ENCODE measurements around the gene RALGAPA2.

Gene RALGAPA2

DNA sequence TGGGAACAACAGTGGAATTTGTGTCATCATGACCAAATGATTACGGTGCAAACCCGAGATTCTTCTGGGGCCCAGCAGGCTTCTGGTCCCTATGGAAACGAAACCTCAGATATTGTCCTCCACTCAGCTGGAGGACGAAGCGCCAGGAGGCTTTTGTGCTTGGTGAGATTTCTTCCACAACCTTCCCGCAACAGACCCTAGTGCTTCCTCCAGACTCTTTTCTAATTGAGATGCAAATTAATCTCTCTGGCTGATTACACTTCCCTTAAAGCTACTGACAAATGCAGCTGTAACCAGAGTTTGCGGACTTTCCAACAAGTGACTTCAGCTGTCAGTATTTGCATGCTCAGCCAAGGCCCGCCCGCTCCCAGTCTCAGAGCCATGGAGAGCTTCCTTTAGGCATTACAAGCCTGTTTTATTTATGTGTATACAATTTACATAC is 248.5 kb downstream of the RALGAPA2 start:
- TF ChIP-seq CTCF (conservative IDR thresholded peaks at IDR 0.05; ENCODE audit: control insufficient read depth, insufficient read depth, low read depth, low read length) = no peak
- no peak for DNase-seq (ENCODE audit: low read depth)
- H3K4me3 ChIP-seq (ENCODE audit: control insufficient read depth, low read depth, low read length) = no peak overlapping the region

GRCh38 chr20:20462185-20462584 is 250.3 kb downstream of the RALGAPA2 start:
- no peak for TF ChIP-seq CTCF (conservative IDR thresholded peaks at IDR 0.05; ENCODE audit: control insufficient read depth, insufficient read depth, low read depth, low read length)
- no peak overlapping the region for H3K4me3 ChIP-seq (ENCODE audit: control insufficient read depth, low read depth, low read length)
- DNase-seq (ENCODE audit: low read depth) = no peak

DNA sequence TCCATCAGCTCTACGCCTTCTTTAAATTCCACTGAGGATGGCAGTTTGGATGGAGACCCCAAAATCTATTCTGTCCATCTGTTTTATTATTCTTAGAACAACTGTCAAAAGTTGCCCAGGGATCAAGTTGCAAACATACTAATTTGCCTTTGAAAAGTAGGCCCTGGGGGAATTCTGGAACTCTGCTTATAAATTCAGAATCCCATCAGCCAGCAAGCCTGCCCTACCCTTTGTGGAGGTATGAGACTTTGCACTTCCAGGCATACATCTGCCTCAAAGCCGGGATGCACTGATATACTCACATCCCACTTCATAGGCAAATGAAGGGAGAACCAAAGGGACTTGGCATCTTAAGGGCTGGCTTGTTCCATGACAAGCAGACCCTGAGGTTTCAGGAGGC is 250.9 kb downstream of the RALGAPA2 start:
- DNase-seq (ENCODE audit: low read depth) = no peak
- H3K4me3 ChIP-seq (ENCODE audit: control insufficient read depth, low read depth, low read length) = no peak overlapping the region
- TF ChIP-seq CTCF (conservative IDR thresholded peaks at IDR 0.05; ENCODE audit: control insufficient read depth, insufficient read depth, low read depth, low read length) = no peak

DNA sequence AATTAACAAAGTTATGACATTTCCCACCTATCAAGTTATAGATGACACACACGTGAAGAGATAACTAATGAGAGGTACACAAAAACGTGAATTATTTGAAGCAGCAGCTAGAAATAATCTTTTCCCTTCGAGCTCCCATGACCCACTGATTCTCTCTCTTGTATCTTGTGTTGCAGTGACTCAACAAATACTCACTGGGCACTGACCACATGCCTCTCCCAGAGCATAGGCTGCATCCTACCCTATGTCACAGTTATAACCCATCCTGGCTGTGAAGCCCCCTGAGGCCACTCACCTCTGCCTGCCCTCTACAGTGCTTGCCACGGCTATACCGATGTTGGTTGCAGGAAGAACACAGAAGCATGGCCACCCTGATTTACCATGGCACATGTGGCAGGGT is 252.7 kb downstream of the RALGAPA2 start:
- DNase-seq (ENCODE audit: low read depth) = peak; percentile 51
- TF ChIP-seq CTCF (conservative IDR thresholded peaks at IDR 0.05; ENCODE audit: control insufficient read depth, insufficient read depth, low read depth, low read length) = no peak
- H3K4me3 ChIP-seq (ENCODE audit: control insufficient read depth, low read depth, low read length) = no peak overlapping the region

- DNase-seq (ENCODE audit: low read depth) = peak; percentile 56
- no peak overlapping the region for H3K4me3 ChIP-seq (ENCODE audit: control insufficient read depth, low read depth, low read length)
- TF ChIP-seq CTCF (conservative IDR thresholded peaks at IDR 0.05; ENCODE audit: control insufficient read depth, insufficient read depth, low read depth, low read length) = no peak
Measured at GRCh38 chr20:20457392-20458126, 254.9 kb downstream of the RALGAPA2 start.

- H3K4me3 ChIP-seq (ENCODE audit: control insufficient read depth, low read depth, low read length) = no peak overlapping the region
- no peak for DNase-seq (ENCODE audit: low read depth)
- no peak for TF ChIP-seq CTCF (conservative IDR thresholded peaks at IDR 0.05; ENCODE audit: control insufficient read depth, insufficient read depth, low read depth, low read length)
Measured at GRCh38 chr20:20456741-20457140, 255.7 kb downstream of the RALGAPA2 start.

All from fibroblast of mammary gland (primary cell).